ENCODE results near the gene TMPRSS11A. TPM values are rescaled to one million over a fixed set of nuclear protein-coding genes. Genes with fewer than 3 reads are reported as not detected.

TMPRSS11A gene
- total RNA-seq, 1 donor from 2014 or later = not detected

- Histone ChIP-seq H3K4me1 (ENCODE audit: insufficient read depth, low read length) (no peaks in the 10 kb centered on the region), H3K9ac (ENCODE audit: low read length) (no peak overlapping the region), H3K36me3 (ENCODE audit: insufficient read depth, low read length) (no peaks in the 10 kb centered on the region), H3K9me3 (ENCODE audit: insufficient read depth, low read depth, low read length) (no peaks in the 10 kb centered on the region), H3K27ac (ENCODE audit: low read depth, low read length) (no peak overlapping the region), H3K4me2 (ENCODE audit: low read length) (no peak overlapping the region), H3K79me2 (ENCODE audit: insufficient read depth, low read length) (no peaks in the 10 kb centered on the region), H2AFZ (ENCODE audit: low read depth, low read length) (no peak overlapping the region), H4K20me1 (ENCODE audit: insufficient read depth, low read length) (no peaks in the 10 kb centered on the region), H3K4me3 (ENCODE audit: insufficient read depth, low read depth, low read length) (no peak overlapping the region), H3K27me3 (ENCODE audit: insufficient read depth, low read length) (no peaks in the 10 kb centered on the region)
- TF ChIP-seq EZH2 (IDR thresholded peaks at IDR 0.05; ENCODE audit: insufficient read depth, low read length) = no peak
- TF ChIP-seq CTCF (IDR thresholded peaks at IDR 0.05; ENCODE audit: insufficient read depth, low read depth, low read length) = no peak
- no peak overlapping the region for H3K4me3 Mint-ChIP-seq (ENCODE audit: unreplicated experiment)
- H3K27me3 Mint-ChIP-seq (ENCODE audit: low read depth, unreplicated experiment) = no peaks in the 10 kb centered on the region
- no peak overlapping the region for H3K27ac Mint-ChIP-seq (ENCODE audit: unreplicated experiment)
- DNase-seq (ENCODE audit: low read depth) (no peak), FAIRE-seq (no peak)
- no peaks in the 10 kb centered on the region for H3K36me3 Mint-ChIP-seq (ENCODE audit: low read depth, unreplicated experiment)
- H3K9me3 Mint-ChIP-seq (ENCODE audit: unreplicated experiment) = no peaks in the 10 kb centered on the region
- H3K4me1 Mint-ChIP-seq (ENCODE audit: low read depth, unreplicated experiment) = no peaks in the 10 kb centered on the region
These were observed 51.2 kb downstream of the TMPRSS11A start for GRCh38 chr4:67912080-67912479.

- Mint-ChIP-seq H3K27ac (ENCODE audit: unreplicated experiment) (no peak overlapping the region), H3K9me3 (ENCODE audit: unreplicated experiment) (no peaks in the 10 kb centered on the region), H3K27me3 (ENCODE audit: low read depth, unreplicated experiment) (no peaks in the 10 kb centered on the region), H3K4me3 (ENCODE audit: unreplicated experiment) (no peak overlapping the region), H3K4me1 (ENCODE audit: low read depth, unreplicated experiment) (no peaks in the 10 kb centered on the region), H3K36me3 (ENCODE audit: low read depth, unreplicated experiment) (no peaks in the 10 kb centered on the region)
- Histone ChIP-seq H3K27ac (ENCODE audit: low read depth, low read length) (no peak overlapping the region), H3K4me3 (ENCODE audit: insufficient read depth, low read depth, low read length) (no peak overlapping the region), H3K4me2 (ENCODE audit: low read length) (no peak overlapping the region), H4K20me1 (ENCODE audit: insufficient read depth, low read length) (no peaks in the 10 kb centered on the region), H3K27me3 (ENCODE audit: insufficient read depth, low read length) (no peaks in the 10 kb centered on the region), H3K4me1 (ENCODE audit: insufficient read depth, low read length) (no peaks in the 10 kb centered on the region), H3K9me3 (ENCODE audit: insufficient read depth, low read depth, low read length) (no peaks in the 10 kb centered on the region), H3K9ac (ENCODE audit: low read length) (no peak overlapping the region), H2AFZ (ENCODE audit: low read depth, low read length) (no peak overlapping the region), H3K36me3 (ENCODE audit: insufficient read depth, low read length) (no peaks in the 10 kb centered on the region), H3K79me2 (ENCODE audit: insufficient read depth, low read length) (no peaks in the 10 kb centered on the region)
- DNase-seq (ENCODE audit: low read depth) (no peak), FAIRE-seq (no peak)
- TF ChIP-seq EZH2 (IDR thresholded peaks at IDR 0.05; ENCODE audit: insufficient read depth, low read length) = no peak
- TF ChIP-seq CTCF (IDR thresholded peaks at IDR 0.05; ENCODE audit: insufficient read depth, low read depth, low read length) = no peak
These were observed 51.7 kb downstream of the TMPRSS11A start for GRCh38 chr4:67911638-67912037.

- Histone ChIP-seq H3K36me3 (ENCODE audit: insufficient read depth, low read length) (no peaks in the 10 kb centered on the region), H3K4me1 (ENCODE audit: insufficient read depth, low read length) (no peaks in the 10 kb centered on the region), H3K4me2 (ENCODE audit: low read length) (no peak overlapping the region), H3K9me3 (ENCODE audit: insufficient read depth, low read depth, low read length) (no peaks in the 10 kb centered on the region), H3K79me2 (ENCODE audit: insufficient read depth, low read length) (no peaks in the 10 kb centered on the region), H2AFZ (ENCODE audit: low read depth, low read length) (no peak overlapping the region), H4K20me1 (ENCODE audit: insufficient read depth, low read length) (no peaks in the 10 kb centered on the region), H3K27me3 (ENCODE audit: insufficient read depth, low read length) (no peaks in the 10 kb centered on the region), H3K4me3 (ENCODE audit: insufficient read depth, low read depth, low read length) (no peak overlapping the region), H3K9ac (ENCODE audit: low read length) (no peak overlapping the region), H3K27ac (ENCODE audit: low read depth, low read length) (no peak overlapping the region)
- Mint-ChIP-seq H3K9me3 (ENCODE audit: unreplicated experiment) (no peaks in the 10 kb centered on the region), H3K36me3 (ENCODE audit: low read depth, unreplicated experiment) (no peaks in the 10 kb centered on the region), H3K27ac (ENCODE audit: unreplicated experiment) (no peak overlapping the region), H3K4me3 (ENCODE audit: unreplicated experiment) (no peak overlapping the region), H3K27me3 (ENCODE audit: low read depth, unreplicated experiment) (no peaks in the 10 kb centered on the region), H3K4me1 (ENCODE audit: low read depth, unreplicated experiment) (no peaks in the 10 kb centered on the region)
- FAIRE-seq (no peak), DNase-seq (ENCODE audit: low read depth) (no peak)
- TF ChIP-seq EZH2 (IDR thresholded peaks at IDR 0.05; ENCODE audit: insufficient read depth, low read length) = no peak
- no peak for TF ChIP-seq CTCF (IDR thresholded peaks at IDR 0.05; ENCODE audit: insufficient read depth, low read depth, low read length)
These were observed 52.2 kb downstream of the TMPRSS11A start for GRCh38 chr4:67911141-67911540.

Data from astrocyte (in vitro differentiated cells and primary cell).